AG08395 (cell line): ENCODE results near the gene RIPOR2.

Experiments
- DNase-seq: peaks from one replicate; pipeline ENCODE4 v3.0.0; 2012; ENCODE audit warnings: mixed read lengths, low spot score

RIPOR2 gene

DNA sequence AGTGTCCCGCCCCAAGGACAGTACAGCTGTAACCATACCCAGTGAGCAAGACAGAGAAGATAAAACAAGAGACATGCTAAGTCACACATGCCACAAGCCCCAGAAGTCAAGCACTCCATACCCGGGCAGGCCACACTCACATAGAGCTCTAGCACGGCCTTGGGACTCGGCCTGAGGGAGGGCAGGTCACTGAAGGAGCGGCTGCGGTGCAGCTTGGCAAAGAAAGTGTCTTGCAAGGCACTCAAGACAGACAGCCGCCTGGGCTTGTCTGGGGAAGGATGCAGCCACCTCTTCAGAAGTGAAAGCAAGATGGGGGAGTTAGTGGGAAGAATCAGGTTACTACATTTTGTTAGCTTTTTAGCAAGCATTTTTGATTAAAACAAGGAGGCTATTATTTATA lies 88.4 kb downstream of the RIPOR2 start:
- DNase-seq = no peak

GRCh38 chr6:24845578-24845977 lies 90.2 kb downstream of the RIPOR2 start:
- DNase-seq = no peak

DNA sequence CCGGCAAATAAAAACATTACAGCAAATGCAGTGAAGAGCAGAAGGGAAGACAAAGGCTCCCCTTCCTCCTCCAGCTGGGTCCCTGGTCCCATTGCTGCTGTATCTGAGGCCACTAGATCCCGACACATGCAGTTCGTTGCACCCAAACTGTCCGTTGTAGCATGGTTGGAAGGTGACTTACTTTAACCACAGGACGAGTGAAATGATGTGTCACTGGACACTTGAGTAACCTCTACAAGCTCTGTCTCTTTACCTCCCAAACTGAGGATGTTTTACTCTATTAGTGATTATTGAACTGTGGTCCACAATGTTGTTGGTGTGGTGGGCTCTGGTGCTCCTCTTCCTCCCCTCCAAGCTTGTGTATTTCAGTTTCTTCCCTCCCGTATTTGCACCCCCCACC lies 90.9 kb downstream of the RIPOR2 start:
- no peak for DNase-seq

DNA sequence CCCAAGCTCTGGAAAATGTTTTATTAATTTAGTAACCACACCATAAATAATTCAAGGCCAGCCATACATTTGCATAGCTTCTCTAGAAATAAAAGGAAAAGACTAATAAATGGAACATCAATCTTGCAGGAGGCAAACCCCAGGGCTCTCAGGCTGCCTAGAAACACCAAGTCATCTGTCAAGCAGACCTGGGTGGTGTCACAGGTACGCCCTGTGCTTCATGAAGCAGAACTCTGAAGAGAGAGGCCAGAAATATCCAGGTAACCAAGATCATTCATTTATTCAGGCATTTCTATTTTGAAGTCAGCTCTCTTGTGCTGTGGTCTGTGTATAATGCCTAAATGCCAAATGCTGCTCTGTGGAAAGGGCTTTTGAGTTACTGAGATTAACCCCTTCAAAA lies 91.7 kb downstream of the RIPOR2 start:
- no peak for DNase-seq

DNA sequence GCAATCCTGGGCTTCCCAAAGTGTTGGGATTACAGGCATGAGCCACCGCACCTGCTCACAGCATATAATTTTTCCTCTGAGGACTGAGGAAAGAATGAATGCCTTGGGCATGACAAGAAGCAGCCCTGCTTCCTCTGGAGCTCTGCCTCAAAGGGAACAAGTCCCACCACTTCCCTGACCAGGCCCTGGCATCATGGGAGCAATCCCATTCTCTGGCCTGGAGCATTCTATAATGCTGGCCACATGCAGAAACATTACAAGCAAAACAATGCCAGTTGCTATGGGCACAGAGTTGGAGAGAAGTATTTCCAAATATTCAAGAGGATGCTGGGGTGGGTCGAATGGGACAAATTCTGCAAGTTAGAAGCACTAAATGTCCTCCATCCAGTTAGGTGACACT lies 95.6 kb downstream of the RIPOR2 start:
- no peak for DNase-seq

GRCh38 chr6:24838994-24839393 lies 96.8 kb downstream of the RIPOR2 start:
- no peak for DNase-seq

DNA sequence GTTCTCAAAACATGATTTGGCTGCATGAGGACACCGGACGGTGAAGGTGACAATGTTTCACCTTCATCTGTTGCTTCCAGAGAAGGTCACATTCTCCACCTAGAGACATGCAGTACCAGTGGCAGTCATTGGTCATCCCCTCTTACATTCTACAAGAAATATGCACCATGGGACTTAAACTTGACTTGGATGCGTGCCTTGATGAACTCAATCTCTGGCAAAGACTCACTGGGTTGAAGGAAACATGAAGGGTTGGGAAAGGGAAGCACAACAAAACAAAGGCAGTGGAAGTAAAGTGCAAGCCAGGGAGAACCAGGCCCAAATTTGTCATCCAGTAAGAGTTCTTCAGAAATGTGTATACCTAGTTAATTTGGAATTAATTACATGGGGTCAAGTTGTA lies 97.7 kb downstream of the RIPOR2 start:
- DNase-seq = no peak

DNA sequence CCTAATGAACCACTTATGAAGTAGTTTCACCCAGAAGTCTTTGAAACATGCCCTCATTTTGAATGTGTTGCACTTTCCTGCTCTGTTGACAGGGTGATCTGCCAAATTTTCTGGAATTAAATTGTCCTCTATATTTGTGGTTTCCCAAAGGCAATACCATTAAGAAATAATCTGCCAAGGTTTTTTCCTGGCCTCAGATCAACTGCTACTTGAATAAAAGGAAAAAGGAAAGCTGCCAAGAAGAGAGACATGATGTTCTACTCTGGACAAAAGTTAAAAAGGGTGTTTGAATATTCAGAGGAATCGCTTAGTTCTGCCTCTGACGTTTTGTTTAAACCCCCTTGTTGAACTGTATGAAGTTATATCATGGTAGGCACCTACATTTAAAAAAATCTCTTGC lies 99.7 kb downstream of the RIPOR2 start:
- no peak for DNase-seq

- no peak for DNase-seq
These were observed 101.9 kb downstream of the RIPOR2 start for GRCh38 chr6:24833711-24834386.

- DNase-seq = no peak
These were observed 103.0 kb downstream of the RIPOR2 start for GRCh38 chr6:24832794-24833193.

GRCh38 chr6:24831771-24832716 lies 103.7 kb downstream of the RIPOR2 start:
- peak; percentile 67 for DNase-seq

- DNase-seq = no peak
These were observed 106.1 kb downstream of the RIPOR2 start for GRCh38 chr6:24829657-24830056.

DNA sequence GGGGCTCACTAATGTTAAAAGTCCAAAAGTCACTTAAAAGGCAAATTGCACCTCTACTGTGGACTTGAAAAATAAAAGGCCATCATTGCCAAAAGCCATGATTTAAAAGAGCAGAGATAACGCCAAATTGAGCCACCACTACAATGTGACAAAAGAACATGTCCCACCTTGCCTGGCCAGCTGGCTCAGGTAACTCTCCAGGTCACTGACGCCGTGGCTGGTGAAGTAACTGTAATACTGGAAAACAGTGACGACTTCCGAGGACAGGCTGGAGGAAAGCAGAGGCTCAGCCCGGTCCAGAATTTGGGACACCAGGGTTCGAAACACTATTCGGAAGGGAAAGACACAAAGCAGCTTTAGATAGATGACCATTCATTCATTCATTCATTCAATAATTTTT lies 107.8 kb downstream of the RIPOR2 start:
- no peak for DNase-seq

GRCh38 chr6:24827162-24827561 lies 108.6 kb downstream of the RIPOR2 start:
- no peak for DNase-seq

- DNase-seq = no peak
These were observed 110.6 kb downstream of the RIPOR2 start for GRCh38 chr6:24825130-24825630.

- no peak for DNase-seq
These were observed 111.4 kb downstream of the RIPOR2 start for GRCh38 chr6:24824142-24824938.

- DNase-seq = no peak
These were observed 112.6 kb downstream of the RIPOR2 start for GRCh38 chr6:24823185-24823584.

- DNase-seq = no peak
These were observed 113.1 kb downstream of the RIPOR2 start for GRCh38 chr6:24822696-24823095.

- no peak for DNase-seq
These were observed 113.8 kb downstream of the RIPOR2 start for GRCh38 chr6:24821860-24822444.

GRCh38 chr6:24818346-24818745 lies 117.4 kb downstream of the RIPOR2 start:
- DNase-seq = no peak

DNA sequence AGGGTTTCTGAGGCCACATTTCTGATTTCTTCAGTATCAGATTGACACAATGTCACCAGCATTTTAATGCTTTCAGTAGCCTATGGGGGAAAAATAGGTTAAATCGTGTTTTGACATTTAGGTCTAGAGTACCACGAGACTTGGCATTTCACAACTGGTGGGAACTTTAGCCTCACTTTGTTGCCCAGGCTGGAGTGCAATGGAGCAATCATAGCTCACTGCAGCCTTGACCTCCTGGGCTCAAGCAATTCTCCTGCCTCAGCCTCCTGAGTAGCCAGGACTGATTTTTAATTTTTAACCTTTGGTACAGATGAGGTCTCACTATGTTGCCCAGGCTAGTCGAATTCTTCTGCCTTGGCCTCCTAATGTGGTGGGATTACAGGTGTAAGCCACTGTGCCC lies 126.0 kb downstream of the RIPOR2 start:
- no peak for DNase-seq

- no peak for DNase-seq
These were observed 128.2 kb downstream of the RIPOR2 start for GRCh38 chr6:24807584-24807983.
